ENCODE results near the gene AP1M1. TPM values are rescaled to one million over a fixed set of nuclear protein-coding genes. Genes with fewer than 3 reads are reported as not detected.

The AP1M1 gene
- total RNA-seq = 45.1 and 66.6 TPM in 2 replicates

GRCh38 chr19:16197622-16198369 is at the start of gene AP1M1:
Gene AP1M1 (plus strand): TSS chr19:16197911. CDS start chr19:16198027, 116 bp downstream.

DNA sequence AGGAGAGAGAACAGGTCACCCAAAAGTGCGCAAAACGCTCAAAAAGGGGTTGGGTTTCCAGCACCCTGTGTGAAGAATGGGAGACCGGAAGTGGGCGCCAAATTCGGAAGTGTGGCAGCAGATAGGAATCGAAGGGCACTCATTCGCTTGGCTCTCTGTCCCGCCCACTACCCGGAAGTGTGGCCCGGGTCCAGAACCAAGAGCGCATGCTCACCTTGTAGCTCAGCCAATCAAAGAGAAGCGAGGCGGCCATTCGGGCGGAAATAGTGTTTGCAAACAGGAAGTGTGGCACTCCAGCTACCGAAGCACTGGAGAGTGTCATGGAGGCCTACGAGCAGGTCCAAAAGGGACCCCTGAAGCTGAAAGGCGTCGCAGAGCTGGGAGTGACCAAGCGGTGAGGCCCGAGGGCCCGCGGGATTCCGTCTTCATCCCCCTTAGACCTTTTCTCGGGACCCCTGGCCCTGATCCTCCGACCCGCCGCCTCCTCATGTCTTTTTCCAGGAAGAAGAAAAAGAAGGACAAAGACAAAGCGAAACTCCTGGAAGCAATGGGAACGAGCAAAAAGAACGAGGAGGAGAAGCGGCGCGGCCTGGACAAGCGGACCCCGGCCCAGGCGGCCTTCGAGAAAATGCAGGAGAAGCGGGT is 12.5 kb upstream of the AP1M1 start, which contains the start of gene FAM32A:
Gene FAM32A (plus strand): TSS at position 288 of the 645 bp plus-strand sequence. CDS start 33 bp downstream, at position 321.

Small RNAs within 50 kb of the gene (small RNA-seq; reads per million reads assigned to genes)
- gene RF00017 = not detected

Other genes starting within 250 kb of the AP1M1 start
- not detected in 2 replicates for gene OR10H4, start 248.9 kb upstream of the AP1M1 start, total RNA-seq
- 314 and 624 TPM in 2 replicates for gene TPM4, start 121.4 kb upstream of the AP1M1 start, total RNA-seq
- gene RAB8A, start 86.0 kb upstream of the AP1M1 start, total RNA-seq = 61.6 and 86.1 TPM in 2 replicates
- gene HSH2D, start 54.2 kb upstream of the AP1M1 start, total RNA-seq = not detected in 2 replicates
- gene CIB3, start 24.4 kb upstream of the AP1M1 start, total RNA-seq = not detected in 2 replicates
- gene FAM32A, start 12.5 kb upstream of the AP1M1 start, total RNA-seq = 94.2 and 96.3 TPM in 2 replicates
- 0.87 and 3.5 TPM in 2 replicates for gene KLF2, start 126.9 kb downstream of the AP1M1 start, total RNA-seq